ENCODE measurements around the gene NCOA3.

Gene NCOA3

GRCh38 chr20:47606414-47606982, 104.8 kb downstream of the NCOA3 start:
- Histone ChIP-seq H3K9me3 (ENCODE audit: control insufficient read depth, low read length) (no peaks in the 10 kb centered on the region), H3K27me3 (ENCODE audit: control insufficient read depth, insufficient read depth, low read length) (no peaks in the 10 kb centered on the region), H3K4me3 (ENCODE audit: low read length) (no peak overlapping the region), H3K36me3 (ENCODE audit: control insufficient read depth, insufficient read depth, low read length) (no peaks in the 10 kb centered on the region), H3K9ac (ENCODE audit: low read length) (no peak overlapping the region), H3K4me1 (ENCODE audit: control insufficient read depth, insufficient read depth, low read length) (peaks cover 11% of the 10 kb centered on the region)

DNA sequence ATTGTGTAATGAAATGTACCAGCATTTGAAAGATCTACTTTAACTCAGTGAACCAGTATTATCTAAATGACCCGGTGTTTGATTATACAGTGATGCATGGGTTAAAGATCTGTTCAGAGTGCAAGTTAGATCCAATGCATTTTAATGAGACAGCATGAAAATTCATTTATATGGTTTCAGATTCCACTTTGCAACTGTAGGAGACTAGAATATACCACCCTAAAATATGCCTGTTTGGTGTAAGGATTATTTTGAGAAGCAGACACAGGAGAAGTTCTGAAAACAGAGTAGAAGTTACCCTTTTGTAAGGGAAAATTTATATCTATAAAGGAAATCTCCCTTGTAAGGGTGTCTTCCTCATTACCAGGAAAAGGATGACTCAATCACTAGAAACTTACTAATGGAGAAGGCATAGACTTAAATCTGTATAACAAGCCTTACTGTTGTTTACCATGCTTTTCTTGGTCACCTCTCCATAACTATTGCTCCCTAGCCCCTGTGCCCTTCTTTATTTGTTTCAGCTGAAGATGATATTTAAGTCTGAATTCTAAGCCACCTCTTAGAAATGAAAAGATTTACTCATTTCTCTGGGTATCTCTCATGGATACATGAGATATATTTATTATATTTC, 105.4 kb downstream of the NCOA3 start:
- no peaks in the 10 kb centered on the region for H3K27me3 ChIP-seq (ENCODE audit: control insufficient read depth, insufficient read depth, low read length)
- no peak overlapping the region for H3K4me3 ChIP-seq (ENCODE audit: low read length)
- H3K36me3 ChIP-seq (ENCODE audit: control insufficient read depth, insufficient read depth, low read length): no peaks in the 10 kb centered on the region
- no peak overlapping the region for H3K9ac ChIP-seq (ENCODE audit: low read length)
- H3K4me1 ChIP-seq (ENCODE audit: control insufficient read depth, insufficient read depth, low read length): peaks cover 11% of the 10 kb centered on the region
- H3K9me3 ChIP-seq (ENCODE audit: control insufficient read depth, low read length): no peaks in the 10 kb centered on the region

- peaks cover 11% of the 10 kb centered on the region for H3K4me1 ChIP-seq (ENCODE audit: control insufficient read depth, insufficient read depth, low read length)
These were observed 107.3 kb downstream of the NCOA3 start for GRCh38 chr20:47609001-47609400.

DNA sequence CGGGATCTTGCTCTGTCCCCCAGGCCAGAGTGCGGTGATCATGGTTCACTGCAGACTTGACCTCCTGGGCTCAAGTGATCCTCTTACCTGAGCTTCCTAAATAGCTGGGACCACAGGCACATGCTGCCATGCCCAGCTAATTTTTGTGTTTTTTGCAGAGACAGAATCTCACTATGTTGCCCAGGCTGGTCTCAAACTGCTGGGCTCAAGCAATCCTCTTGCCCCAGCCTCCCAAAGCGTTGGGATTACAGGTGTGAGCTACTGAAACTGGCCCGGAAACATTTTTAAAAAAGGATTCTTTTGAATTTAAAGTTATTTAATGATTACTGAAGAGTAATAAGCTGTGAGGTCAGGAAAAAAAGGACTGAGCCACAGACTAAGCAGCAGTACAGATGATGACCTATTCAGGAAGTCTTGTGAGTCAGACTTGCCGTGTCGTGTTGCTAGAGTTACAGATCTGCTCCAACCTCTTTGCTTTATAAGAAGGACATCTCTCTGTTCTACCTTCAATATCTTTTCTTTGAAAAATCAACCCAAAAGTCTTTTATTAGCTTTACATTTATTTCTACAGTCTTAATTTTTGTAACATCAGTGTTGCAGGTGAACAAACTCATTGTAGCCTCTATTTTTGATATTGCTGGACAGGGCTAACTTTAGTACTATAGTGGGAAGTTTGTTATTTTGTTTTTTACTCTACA, 108.7 kb downstream of the NCOA3 start:
- H3K4me1 ChIP-seq (ENCODE audit: control insufficient read depth, insufficient read depth, low read length): peaks cover 11% of the 10 kb centered on the region
- no peak overlapping the region for H3K4me3 ChIP-seq (ENCODE audit: low read length)
- H3K9ac ChIP-seq (ENCODE audit: low read length): no peak overlapping the region
- H3K9me3 ChIP-seq (ENCODE audit: control insufficient read depth, low read length): no peaks in the 10 kb centered on the region
- no peaks in the 10 kb centered on the region for H3K36me3 ChIP-seq (ENCODE audit: control insufficient read depth, insufficient read depth, low read length)
- H3K27me3 ChIP-seq (ENCODE audit: control insufficient read depth, insufficient read depth, low read length): no peaks in the 10 kb centered on the region

More at GRCh38 chr20:47609001-47609400, 107.3 kb downstream of the NCOA3 start:
- Histone ChIP-seq H3K27me3 (ENCODE audit: control insufficient read depth, insufficient read depth, low read length) (no peaks in the 10 kb centered on the region), H3K36me3 (ENCODE audit: control insufficient read depth, insufficient read depth, low read length) (no peaks in the 10 kb centered on the region), H3K9ac (ENCODE audit: low read length) (no peak overlapping the region), H3K4me3 (ENCODE audit: low read length) (no peak overlapping the region), H3K9me3 (ENCODE audit: control insufficient read depth, low read length) (no peaks in the 10 kb centered on the region)

GRCh38 chr20:47610945-47611250, 109.2 kb downstream of the NCOA3 start:
- Histone ChIP-seq H3K9ac (ENCODE audit: low read length) (no peak overlapping the region), H3K4me3 (ENCODE audit: low read length) (no peak overlapping the region), H3K4me1 (ENCODE audit: control insufficient read depth, insufficient read depth, low read length) (peaks cover 11% of the 10 kb centered on the region), H3K36me3 (ENCODE audit: control insufficient read depth, insufficient read depth, low read length) (no peaks in the 10 kb centered on the region), H3K27me3 (ENCODE audit: control insufficient read depth, insufficient read depth, low read length) (no peaks in the 10 kb centered on the region), H3K9me3 (ENCODE audit: control insufficient read depth, low read length) (no peaks in the 10 kb centered on the region)

- Histone ChIP-seq H3K27me3 (ENCODE audit: control insufficient read depth, insufficient read depth, low read length) (no peaks in the 10 kb centered on the region), H3K36me3 (ENCODE audit: control insufficient read depth, insufficient read depth, low read length) (no peaks in the 10 kb centered on the region), H3K9ac (ENCODE audit: low read length) (no peak overlapping the region), H3K9me3 (ENCODE audit: control insufficient read depth, low read length) (no peaks in the 10 kb centered on the region), H3K4me3 (ENCODE audit: low read length) (no peak overlapping the region), H3K4me1 (ENCODE audit: control insufficient read depth, insufficient read depth, low read length) (peaks cover 11% of the 10 kb centered on the region)
These were observed 110.1 kb downstream of the NCOA3 start for GRCh38 chr20:47611785-47612184.

- Histone ChIP-seq H3K36me3 (ENCODE audit: control insufficient read depth, insufficient read depth, low read length) (no peaks in the 10 kb centered on the region), H3K9ac (ENCODE audit: low read length) (no peak overlapping the region), H3K4me1 (ENCODE audit: control insufficient read depth, insufficient read depth, low read length) (peaks cover 11% of the 10 kb centered on the region), H3K27me3 (ENCODE audit: control insufficient read depth, insufficient read depth, low read length) (no peaks in the 10 kb centered on the region), H3K9me3 (ENCODE audit: control insufficient read depth, low read length) (no peaks in the 10 kb centered on the region), H3K4me3 (ENCODE audit: low read length) (no peak overlapping the region)
These were observed 111.0 kb downstream of the NCOA3 start for GRCh38 chr20:47612670-47613069.

DNA sequence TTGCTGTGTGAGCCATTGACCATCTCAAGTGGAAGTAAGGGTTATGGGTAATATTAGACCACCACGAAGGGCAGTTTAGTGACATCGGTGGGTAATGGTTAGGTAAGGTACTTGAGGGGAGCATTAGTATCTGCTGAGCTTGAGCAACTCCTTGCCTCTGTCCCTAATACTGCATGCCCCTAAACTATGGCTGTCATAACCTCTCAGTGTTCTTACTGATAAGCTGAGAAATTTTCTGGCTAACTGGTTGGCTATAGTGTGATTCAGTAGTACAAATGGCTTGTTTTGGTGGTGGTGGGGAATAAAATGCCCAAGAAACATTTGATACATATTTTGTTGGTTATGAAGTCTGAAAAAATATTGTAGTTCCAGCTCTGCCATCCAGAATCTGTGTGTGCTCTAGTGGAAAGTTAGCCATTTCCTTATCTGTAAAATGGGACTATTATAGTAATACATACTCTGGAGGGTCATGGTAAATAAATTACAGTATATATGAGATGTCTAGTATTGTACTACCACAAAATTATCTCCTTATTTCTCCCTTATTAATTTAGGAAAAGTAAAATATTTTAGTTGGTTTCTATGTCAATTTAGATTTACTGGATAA, 113.1 kb downstream of the NCOA3 start:
- H3K4me3 ChIP-seq (ENCODE audit: low read length): no peak overlapping the region
- H3K9me3 ChIP-seq (ENCODE audit: control insufficient read depth, low read length): no peaks in the 10 kb centered on the region
- H3K36me3 ChIP-seq (ENCODE audit: control insufficient read depth, insufficient read depth, low read length): no peaks in the 10 kb centered on the region
- no peaks in the 10 kb centered on the region for H3K27me3 ChIP-seq (ENCODE audit: control insufficient read depth, insufficient read depth, low read length)
- H3K9ac ChIP-seq (ENCODE audit: low read length): no peak overlapping the region
- peaks cover 4% of the 10 kb centered on the region for H3K4me1 ChIP-seq (ENCODE audit: control insufficient read depth, insufficient read depth, low read length)

DNA sequence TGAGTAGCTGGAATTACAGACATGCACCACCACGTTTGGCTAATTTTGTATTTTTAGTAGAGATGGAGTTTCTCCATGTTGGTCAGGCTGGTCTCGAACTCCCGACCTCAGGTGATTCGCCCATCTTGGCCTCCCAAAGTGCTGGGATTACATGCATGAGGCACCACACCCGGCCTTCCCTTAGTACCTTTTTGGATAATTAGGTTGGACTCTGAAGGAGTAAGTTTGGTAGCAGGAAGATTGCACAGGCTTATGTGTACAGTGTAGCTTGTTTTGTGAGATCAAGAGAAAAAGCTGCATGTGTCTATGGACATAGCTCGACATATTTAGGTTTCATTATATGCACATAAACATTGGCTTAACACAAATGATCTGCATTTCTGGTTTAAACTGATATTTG, 116.8 kb downstream of the NCOA3 start:
- no peaks in the 10 kb centered on the region for H3K36me3 ChIP-seq (ENCODE audit: control insufficient read depth, insufficient read depth, low read length)
- no peak overlapping the region for H3K4me3 ChIP-seq (ENCODE audit: low read length)
- H3K27me3 ChIP-seq (ENCODE audit: control insufficient read depth, insufficient read depth, low read length): no peaks in the 10 kb centered on the region
- H3K9ac ChIP-seq (ENCODE audit: low read length): no peak overlapping the region
- H3K9me3 ChIP-seq (ENCODE audit: control insufficient read depth, low read length): no peaks in the 10 kb centered on the region
- no peaks in the 10 kb centered on the region for H3K4me1 ChIP-seq (ENCODE audit: control insufficient read depth, insufficient read depth, low read length)

GRCh38 chr20:47620808-47621805, 119.4 kb downstream of the NCOA3 start:
- Histone ChIP-seq H3K4me1 (ENCODE audit: control insufficient read depth, insufficient read depth, low read length) (no peaks in the 10 kb centered on the region), H3K9ac (ENCODE audit: low read length) (no peak overlapping the region), H3K4me3 (ENCODE audit: low read length) (no peak overlapping the region), H3K27me3 (ENCODE audit: control insufficient read depth, insufficient read depth, low read length) (no peaks in the 10 kb centered on the region), H3K36me3 (ENCODE audit: control insufficient read depth, insufficient read depth, low read length) (no peaks in the 10 kb centered on the region), H3K9me3 (ENCODE audit: control insufficient read depth, low read length) (no peaks in the 10 kb centered on the region)

- Histone ChIP-seq H3K4me3 (ENCODE audit: low read length) (no peak overlapping the region), H3K36me3 (ENCODE audit: control insufficient read depth, insufficient read depth, low read length) (no peaks in the 10 kb centered on the region), H3K27me3 (ENCODE audit: control insufficient read depth, insufficient read depth, low read length) (no peaks in the 10 kb centered on the region), H3K9me3 (ENCODE audit: control insufficient read depth, low read length) (no peaks in the 10 kb centered on the region), H3K9ac (ENCODE audit: low read length) (no peak overlapping the region), H3K4me1 (ENCODE audit: control insufficient read depth, insufficient read depth, low read length) (no peaks in the 10 kb centered on the region)
These were observed 120.5 kb downstream of the NCOA3 start for GRCh38 chr20:47622118-47622665.
